GM23248 (cell line): ENCODE data around the gene INO80C.

Experiments used
- EZH2 ChIP-seq: fragments of 200-600 bp; sonication (generic); IDR thresholded peaks from 2 replicates; pipeline ENCODE4 v1.6.1; 2018; ENCODE audit warnings: antibody characterized with exemption, mild to moderate bottlenecking; ENCODE audit not compliant: insufficient read depth, poor library complexity, severe bottlenecking
- EZH2phosphoT487 ChIP-seq: fragments of 200-600 bp; sonication (generic); IDR thresholded peaks from 2 replicates; pipeline ENCODE4 v1.6.1; 2018; ENCODE audit warnings: antibody characterized with exemption, moderate library complexity, mild to moderate bottlenecking, low read depth; ENCODE audit not compliant: insufficient read depth

GRCh38 chr18:35437836-35438235, 59.9 kb downstream of the INO80C start:
- TF ChIP-seq EZH2 (no peak), EZH2phosphoT487 (no peak)
